Tibial nerve (tissue), 4 donors: Measurements from ENCODE around the gene INPP1. TPM values are rescaled to one million over a fixed set of nuclear protein-coding genes. Genes with fewer than 3 reads are reported as not detected.
"Not testable (repeated sequence)": the region's sequence is repeated elsewhere in the genome, so short reads cannot be mapped to it uniquely, and the experiment has no call there.

Source experiments
- DNase-seq, 2 donors: peaks; one replicate each; pipeline ENCODE4 v3.0.0-alpha.2; 2019; ENCODE audit warnings: low spot score in 2 of 2
- H3K27ac ChIP-seq, 4 donors: fragments of 200-600 bp; sonication (generic) in 3 of 4; one replicate each; pipeline ENCODE4 v1.5.1; 2017 to 2019; ENCODE audit warnings: mild to moderate bottlenecking in 1 of 4
- H3K27me3 ChIP-seq, 2 donors: fragments of 200-600 bp; sonication (generic) in 1 of 2; one replicate each; pipeline versions ENCODE4 v1.5.1 to v1.6.0; 2017 to 2019
- H3K36me3 ChIP-seq, 3 donors: fragments of 200-600 bp; sonication (generic); one replicate each; pipeline ENCODE4 v1.5.1; 2018 to 2019
- H3K4me1 ChIP-seq, 4 donors: fragments of 200-600 bp; sonication (generic) in 3 of 4; one replicate each; pipeline ENCODE4 v1.5.1; 2017 to 2019
- H3K4me3 ChIP-seq, 4 donors: fragments of 200-600 bp; sonication (generic) in 3 of 4; one replicate each; pipeline ENCODE4 v1.5.1; 2017 to 2019; ENCODE audit warnings: mild to moderate bottlenecking in 1 of 4, moderate library complexity in 1 of 4
- H3K9me3 ChIP-seq, 4 donors: fragments of 200-600 bp; sonication (generic) in 3 of 4; one replicate each; pipeline ENCODE4 v1.5.1; 2017 to 2019
- EP300 ChIP-seq, 2 donors: sonication (generic); formaldehyde crosslinking; IDR thresholded peaks; one replicate each; pipeline ENCODE4 v1.6.1; 2017; ENCODE audit warnings: antibody characterized with exemption in 2 of 2, mild to moderate bottlenecking in 1 of 2
- POLR2A ChIP-seq, 2 donors: fragments of 450-650 bp; IDR thresholded peaks; one replicate each; pipeline ENCODE4 v1.6.1; 2017; ENCODE audit warnings: antibody characterized with exemption in 2 of 2, mild to moderate bottlenecking in 2 of 2, moderate library complexity in 2 of 2
- whole genome bisulfite sequencing, 2 donors: methylation state at CpG; one replicate each; pipeline ENCODE4 v1.1.5; 2018; 5-methylcytosine and 5-hydroxymethylcytosine counted together
- total RNA-seq, 4 donors: library from RNA; depleted of rRNA; stranded (reverse); fragments of >200 nt; gene quantifications; one replicate each; pipeline ENCODE4 v1.1.0, GENCODE V29; 2016
- TF ChIP-seq, protein P1 (sequence below), 5 experiments: fragments of 200-600 bp in 3 of 5; fragments of 450-650 bp in 2 of 5; sonication (generic) in 3 of 5; IDR thresholded peaks; one replicate each; pipeline ENCODE4 v1.5.1; 2016 to 2019; ENCODE audit warnings: antibody characterized with exemption in 5 of 5, mild to moderate bottlenecking in 3 of 5, moderate library complexity in 2 of 5

INPP1 gene
- total RNA-seq, 4 donors from 2014 or later: 14.7 to 21.0 (median 15.8) TPM

DNA sequence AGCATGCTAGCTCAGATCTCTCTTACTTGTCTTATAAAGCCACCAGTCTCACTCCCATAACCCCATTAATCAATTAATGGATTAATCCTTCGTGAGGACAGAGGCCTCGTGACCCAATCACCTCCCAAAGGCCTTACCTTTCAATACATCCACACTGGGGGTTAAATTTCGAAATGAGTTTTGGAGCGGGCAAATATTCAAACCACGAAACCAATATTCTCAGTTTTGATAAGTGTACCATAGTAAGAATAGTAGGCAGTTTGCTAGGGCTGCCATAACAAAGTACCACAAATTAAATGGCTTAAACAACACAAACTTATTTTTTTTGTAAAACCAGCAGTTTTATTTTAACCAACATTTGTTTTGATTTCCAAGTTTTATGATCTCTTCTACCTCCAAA, 39.0 kb upstream of the INPP1 start:
- TF ChIP-seq EP300 (IDR thresholded peaks at IDR 0.05) (no peak), POLR2A (IDR thresholded peaks at IDR 0.05) (no peak)
- TF ChIP-seq, protein P1, sequence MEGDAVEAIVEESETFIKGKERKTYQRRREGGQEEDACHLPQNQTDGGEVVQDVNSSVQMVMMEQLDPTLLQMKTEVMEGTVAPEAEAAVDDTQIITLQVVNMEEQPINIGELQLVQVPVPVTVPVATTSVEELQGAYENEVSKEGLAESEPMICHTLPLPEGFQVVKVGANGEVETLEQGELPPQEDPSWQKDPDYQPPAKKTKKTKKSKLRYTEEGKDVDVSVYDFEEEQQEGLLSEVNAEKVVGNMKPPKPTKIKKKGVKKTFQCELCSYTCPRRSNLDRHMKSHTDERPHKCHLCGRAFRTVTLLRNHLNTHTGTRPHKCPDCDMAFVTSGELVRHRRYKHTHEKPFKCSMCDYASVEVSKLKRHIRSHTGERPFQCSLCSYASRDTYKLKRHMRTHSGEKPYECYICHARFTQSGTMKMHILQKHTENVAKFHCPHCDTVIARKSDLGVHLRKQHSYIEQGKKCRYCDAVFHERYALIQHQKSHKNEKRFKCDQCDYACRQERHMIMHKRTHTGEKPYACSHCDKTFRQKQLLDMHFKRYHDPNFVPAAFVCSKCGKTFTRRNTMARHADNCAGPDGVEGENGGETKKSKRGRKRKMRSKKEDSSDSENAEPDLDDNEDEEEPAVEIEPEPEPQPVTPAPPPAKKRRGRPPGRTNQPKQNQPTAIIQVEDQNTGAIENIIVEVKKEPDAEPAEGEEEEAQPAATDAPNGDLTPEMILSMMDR (IDR thresholded peaks at IDR 0.05): no peak
- Histone ChIP-seq H3K36me3 (peaks cover 0 to 59% (median 0%) of the 10 kb centered on the region in 3 donors), H3K27ac (no peak overlapping the region), H3K4me1 (peaks cover 0 to 18% (median 0%) of the 10 kb centered on the region in 4 donors), H3K27me3 (no peaks in the 10 kb centered on the region), H3K9me3 (no peaks in the 10 kb centered on the region), H3K4me3 (no peak overlapping the region)
- DNase-seq: no peak
- WGBS, 2 donors: 93 to 95% methylated on average over 5 of the region's 5 CpGs

DNA sequence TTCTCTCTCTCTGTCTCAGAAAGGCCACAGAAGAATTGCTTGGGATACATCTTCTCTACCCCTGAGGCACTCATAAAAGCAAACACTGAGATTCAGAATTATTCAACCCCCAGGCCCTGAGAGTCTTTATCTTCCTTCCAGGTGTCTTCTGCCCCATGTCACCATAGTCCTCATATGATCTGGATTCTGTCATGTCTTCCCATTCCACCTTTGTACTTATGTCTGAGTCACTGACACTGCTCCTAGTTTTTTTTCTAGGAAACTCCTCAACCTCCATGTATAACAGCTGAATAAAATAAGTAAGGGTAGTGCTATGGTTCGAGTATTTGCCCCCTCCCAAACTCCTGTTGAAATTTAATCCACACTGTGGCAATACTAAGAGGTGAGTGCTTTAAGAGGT, 35.4 kb upstream of the INPP1 start:
- no peaks in the 10 kb centered on the region for H3K27me3 ChIP-seq
- H3K4me3 ChIP-seq: no peak overlapping the region
- H3K36me3 ChIP-seq: peaks cover 0 to 55% (median 0%) of the 10 kb centered on the region in 3 donors
- H3K4me1 ChIP-seq: peaks cover 0 to 16% (median 0%) of the 10 kb centered on the region in 4 donors
- 94 to 100% methylated on average over 1 of the region's 1 CpG for WGBS, 2 donors
- TF ChIP-seq, protein P1 (IDR thresholded peaks at IDR 0.05): no peak
- DNase-seq: no peak
- no peaks in the 10 kb centered on the region for H3K9me3 ChIP-seq
- H3K27ac ChIP-seq: no peak overlapping the region

DNA sequence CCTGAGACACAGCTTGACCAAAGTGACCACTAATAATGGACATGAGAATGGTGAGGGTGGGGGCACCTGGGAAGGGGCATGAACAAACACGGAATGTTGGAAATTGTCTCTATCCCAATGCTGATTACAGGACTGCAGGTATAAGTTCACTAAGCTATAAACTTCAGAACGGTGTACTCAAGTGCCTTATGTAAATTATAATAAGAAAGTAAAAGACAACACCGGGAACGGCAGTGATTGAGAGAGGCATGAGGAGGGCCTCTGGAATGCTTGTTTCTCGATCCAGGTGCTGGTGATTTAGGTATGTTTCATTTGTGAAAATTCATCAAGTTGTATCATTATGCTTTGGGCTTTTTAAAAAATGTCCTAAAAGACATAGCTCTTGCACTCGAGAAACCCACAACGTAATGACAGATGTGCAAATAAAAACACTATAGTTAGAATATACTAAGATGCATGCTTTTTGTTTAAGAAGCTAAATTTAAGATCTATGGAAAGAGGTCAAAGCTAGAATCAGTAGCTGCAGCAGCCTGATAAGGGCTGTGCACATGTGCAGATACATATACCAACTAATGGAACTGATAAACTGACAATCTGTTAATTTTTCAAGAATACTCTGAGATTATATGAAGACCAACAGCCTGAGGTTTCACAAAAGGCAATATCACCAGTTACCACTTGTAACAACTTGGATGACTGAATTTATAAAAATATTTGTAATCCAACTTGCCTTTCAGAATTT, 31.3 kb upstream of the INPP1 start:
- Histone ChIP-seq H3K4me3 (no peak overlapping the region), H3K27ac (no peak overlapping the region), H3K27me3 (no peaks in the 10 kb centered on the region), H3K4me1 (peaks cover 0 to 28% (median 2%) of the 10 kb centered on the region in 4 donors), H3K9me3 (no peaks in the 10 kb centered on the region), H3K36me3 (peaks cover 0 to 44% (median 0%) of the 10 kb centered on the region in 3 donors)
- WGBS, 2 donors: 86 to 93% methylated on average over 7 of the region's 7 CpGs
- TF ChIP-seq, protein P1 (IDR thresholded peaks at IDR 0.05): no peak
- no peak for DNase-seq

DNA sequence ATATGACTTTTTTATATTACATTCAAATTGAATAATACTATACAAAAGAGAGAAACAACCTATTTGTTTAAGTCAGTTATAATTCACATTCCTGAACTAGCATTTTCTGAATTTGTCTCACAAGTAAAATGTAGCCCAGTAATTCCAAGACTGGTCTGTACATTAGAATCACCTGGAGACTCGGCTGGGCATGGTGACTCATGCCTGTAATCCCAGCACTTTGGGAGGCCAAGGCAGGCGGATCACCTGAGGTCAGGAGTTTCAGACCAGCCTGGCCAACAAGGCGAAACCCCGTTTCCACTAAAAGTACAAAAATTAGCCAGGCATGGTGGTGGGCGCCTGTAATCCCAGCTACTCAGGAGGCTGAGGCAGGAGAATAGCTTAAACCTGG, 30.8 kb upstream of the INPP1 start:
- 89 to 92% methylated on average over 5 of the region's 5 CpGs for WGBS, 2 donors
- not testable (repeated sequence) for H3K27ac ChIP-seq, H3K9me3 ChIP-seq, H3K27me3 ChIP-seq, H3K4me3 ChIP-seq, DNase-seq
- H3K4me1 ChIP-seq: peaks cover 0 to 34% (median 2%) of the 10 kb centered on the region in 4 donors
- H3K36me3 ChIP-seq: peaks cover 0 to 39% (median 0%) of the 10 kb centered on the region in 3 donors

DNA sequence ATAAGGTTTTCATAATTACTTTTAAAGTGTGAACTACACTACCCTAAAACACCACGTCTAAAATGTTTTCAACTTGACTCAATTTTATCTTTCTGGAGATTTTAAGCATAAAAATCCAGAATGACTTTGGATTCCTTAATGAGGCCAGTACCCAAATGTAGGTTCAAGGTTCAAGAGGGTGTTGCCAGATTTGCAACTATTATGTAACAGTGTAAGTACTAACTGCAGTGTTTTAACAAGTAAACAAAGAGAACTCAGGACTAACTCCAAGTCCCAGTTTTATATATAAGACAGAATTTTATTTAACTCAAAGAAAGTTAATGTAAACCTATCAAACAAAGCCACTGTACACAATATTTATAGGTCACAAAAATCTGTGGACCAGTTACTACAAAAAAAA, 29.5 kb upstream of the INPP1 start:
- H3K4me3 ChIP-seq: no peak overlapping the region
- peaks cover 0 to 47% (median 7%) of the 10 kb centered on the region in 4 donors for H3K4me1 ChIP-seq
- H3K36me3 ChIP-seq: peaks cover 0 to 27% (median 0%) of the 10 kb centered on the region in 3 donors
- no peaks in the 10 kb centered on the region for H3K9me3 ChIP-seq
- H3K27me3 ChIP-seq: no peaks in the 10 kb centered on the region
- TF ChIP-seq EP300 (IDR thresholded peaks at IDR 0.05) (no peak), POLR2A (IDR thresholded peaks at IDR 0.05) (no peak)
- TF ChIP-seq, protein P1 (IDR thresholded peaks at IDR 0.05): no peak
- WGBS, 2 donors: 63 to 73% methylated on average over 1 of the region's 1 CpG
- DNase-seq: no peak
- no peak overlapping the region for H3K27ac ChIP-seq
